Fibroblast of skin of scalp (primary cell): ENCODE measurements around the gene ODR4. TPM values are rescaled to one million over a fixed set of nuclear protein-coding genes. Genes with fewer than 3 reads are reported as not detected.
"Not testable (repeated sequence)": the region's sequence is repeated elsewhere in the genome, so short reads cannot be mapped to it uniquely, and the experiment has no call there.

Experiments
- DNase-seq: peaks from one replicate; pipeline ENCODE4 v3.0.0-alpha.2; 2013
- polyA plus RNA-seq, 2 experiments: library from polyadenylated mRNA; unstranded; fragments of 120-200 nt; gene quantifications; one replicate each; pipeline ENCODE4 v1.2.1, GENCODE V29; 2013; ENCODE audit not compliant: insufficient read length in 2 of 2

The ODR4 gene
- polyA plus RNA-seq (2013, experiment 1 of 2; ENCODE audit: insufficient read length) = 13.9 TPM
- 13.3 TPM for polyA plus RNA-seq (2013, experiment 2 of 2; ENCODE audit: insufficient read length)

- DNase-seq = peak; percentile 99
Observed at GRCh38 chr1:186375152-186375928, at the start of gene ODR4, which contains the start of gene TPR. Gene ODR4 (plus strand): TSS chr1:186375838. CDS start chr1:186379786, 3,948 bp downstream. Gene TPR (minus strand): TSS chr1:186375253. CDS start chr1:186375028, 225 bp downstream.

DNA sequence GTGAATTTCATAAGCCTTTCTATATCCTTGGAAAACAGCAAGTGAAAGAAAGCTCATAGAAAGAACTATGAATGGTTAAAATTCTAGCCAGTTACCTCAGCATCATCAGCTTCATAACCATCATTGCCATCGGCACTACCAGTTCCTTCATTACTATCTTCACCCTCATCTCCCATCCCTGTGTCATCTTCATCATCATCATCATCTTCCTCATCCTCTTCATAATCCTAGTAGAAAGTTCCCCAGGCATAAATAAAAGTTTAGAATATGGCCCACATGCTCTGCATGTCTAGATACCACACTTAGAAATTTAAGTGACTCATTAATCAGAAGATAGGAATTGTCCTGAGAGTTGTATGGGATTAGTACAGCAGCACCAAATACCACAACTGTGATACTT is 49.6 kb upstream of the ODR4 start:
- no peak for DNase-seq

DNA sequence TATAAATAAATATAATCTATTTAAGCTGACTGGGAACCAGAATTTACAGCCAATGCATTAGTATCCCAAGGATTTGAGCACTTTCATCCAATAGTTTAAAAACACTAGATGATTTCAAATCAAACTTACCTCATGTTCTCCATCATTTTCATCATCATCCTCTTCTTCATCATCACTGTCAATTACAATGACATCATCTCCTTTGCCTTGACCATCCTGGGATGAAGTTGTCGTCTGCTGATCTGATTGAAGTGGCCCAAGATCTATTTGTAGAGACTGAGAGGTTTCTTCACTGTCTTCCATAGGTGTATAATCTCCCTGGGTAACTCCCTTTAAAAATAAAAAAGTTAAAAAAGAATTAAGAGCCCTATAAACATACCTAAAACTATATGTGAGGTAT is 48.3 kb upstream of the ODR4 start:
- DNase-seq = no peak

- no peak for DNase-seq
Observed at GRCh38 chr1:186330758-186331157, 44.9 kb upstream of the ODR4 start.

GRCh38 chr1:186337554-186337953 is 38.1 kb upstream of the ODR4 start:
- no peak for DNase-seq

DNA sequence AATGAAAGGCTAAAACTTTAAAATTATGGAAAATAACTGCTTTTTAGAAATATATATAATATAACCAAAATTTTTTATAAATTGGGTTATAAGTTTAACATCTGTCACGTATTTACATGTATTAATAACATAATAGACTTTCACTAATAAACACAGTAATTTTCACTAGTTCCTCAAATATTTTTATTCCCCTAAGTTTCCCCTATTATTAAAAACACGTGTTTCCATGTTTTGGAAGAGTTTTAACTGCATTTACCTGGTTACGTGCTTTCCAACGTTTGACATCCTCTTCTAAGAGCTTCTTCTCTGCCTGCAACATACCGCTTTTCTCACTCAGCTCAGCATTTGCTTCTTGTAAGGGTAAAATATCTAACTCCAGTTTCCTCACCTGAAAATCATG is 34.9 kb upstream of the ODR4 start:
- DNase-seq = no peak

DNA sequence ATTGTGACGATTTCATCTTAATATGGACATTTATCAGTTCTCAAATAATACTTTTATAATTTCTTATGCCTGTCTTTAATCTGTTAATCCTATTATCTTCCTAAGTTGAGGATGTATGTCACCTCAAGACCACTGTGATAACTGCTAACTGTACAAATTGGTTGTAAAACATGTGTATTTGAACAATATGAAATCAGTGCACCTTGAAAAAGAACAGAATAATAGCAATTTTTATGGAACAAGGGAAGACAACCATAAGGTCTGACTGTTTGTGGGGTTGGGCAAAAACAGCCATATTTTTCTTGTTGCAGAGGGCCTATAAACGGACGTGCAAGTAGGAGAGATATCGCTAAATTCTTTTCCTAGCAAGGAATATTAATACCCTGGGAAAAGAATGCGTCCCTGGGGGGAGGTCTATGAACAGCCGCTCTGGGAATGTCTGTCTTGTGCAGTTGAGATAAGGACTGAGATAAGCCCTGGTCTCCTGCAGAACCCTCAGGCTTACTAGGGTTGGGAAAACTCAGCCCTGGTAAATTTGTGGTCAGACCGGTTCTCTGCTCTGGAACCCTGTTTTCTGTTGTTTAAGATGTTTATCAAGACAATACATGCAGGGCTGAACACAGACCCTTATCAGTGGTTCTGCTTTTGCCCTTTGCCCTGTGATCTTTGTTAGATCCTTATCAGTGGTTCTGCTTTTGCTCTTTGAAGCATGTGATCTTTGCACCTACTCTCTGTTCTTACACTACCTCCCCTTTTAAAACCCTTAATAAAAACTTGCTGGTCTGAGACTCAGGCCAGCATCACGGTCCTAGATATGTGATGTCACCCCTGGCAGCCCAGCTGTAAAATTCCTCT is 27.6 kb upstream of the ODR4 start:
- DNase-seq = peak; percentile 12

DNA sequence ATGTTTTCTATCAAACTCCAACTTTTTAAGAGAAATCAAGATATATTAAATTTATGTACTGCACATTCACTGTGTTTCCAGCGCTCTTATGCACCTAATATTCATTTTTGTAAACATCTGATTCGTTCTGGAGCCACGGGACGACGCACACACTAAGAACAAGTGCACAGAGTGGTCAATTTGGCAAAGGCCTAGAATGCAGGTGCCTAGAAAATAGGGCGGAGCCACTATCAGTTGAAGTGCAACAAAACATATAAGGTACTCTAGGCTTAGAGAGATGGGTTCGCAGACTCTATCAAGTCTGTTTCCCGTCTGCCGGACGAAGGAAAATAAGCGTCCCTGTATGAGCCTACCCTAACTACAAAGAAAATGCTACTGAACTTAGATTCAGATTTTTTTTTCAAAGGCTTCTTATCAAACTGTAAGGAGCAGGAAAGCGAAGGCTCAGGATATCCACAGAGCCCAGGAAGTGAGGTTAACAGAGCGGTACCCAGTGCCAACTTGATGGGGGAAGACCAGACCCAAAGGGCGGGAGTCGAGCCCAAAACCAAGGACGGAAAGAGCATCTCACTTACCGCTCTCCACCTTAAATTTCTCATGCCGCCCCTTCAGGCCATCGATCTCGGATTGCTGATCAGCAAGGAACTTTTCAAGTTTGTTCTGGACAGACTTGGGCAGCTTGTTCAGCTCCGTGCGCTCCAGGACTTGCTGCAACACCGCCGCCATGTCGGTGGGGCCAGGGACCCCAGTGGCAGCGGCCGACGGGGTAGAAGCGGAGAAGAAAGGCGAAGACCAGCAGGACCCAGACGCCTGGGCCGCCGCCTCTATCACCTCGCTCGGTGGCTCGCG is 1.1 kb upstream of the ODR4 start:
- DNase-seq = no peak

GRCh38 chr1:186375929-186376319 is 286 bp downstream of the ODR4 start:
- no peak for DNase-seq

GRCh38 chr1:186386725-186387383 is 11.2 kb downstream of the ODR4 start:
- DNase-seq = no peak

- no peak for DNase-seq
Observed at GRCh38 chr1:186390925-186391324, 15.3 kb downstream of the ODR4 start.

GRCh38 chr1:186391841-186392240 is 16.2 kb downstream of the ODR4 start:
- DNase-seq = no peak

DNA sequence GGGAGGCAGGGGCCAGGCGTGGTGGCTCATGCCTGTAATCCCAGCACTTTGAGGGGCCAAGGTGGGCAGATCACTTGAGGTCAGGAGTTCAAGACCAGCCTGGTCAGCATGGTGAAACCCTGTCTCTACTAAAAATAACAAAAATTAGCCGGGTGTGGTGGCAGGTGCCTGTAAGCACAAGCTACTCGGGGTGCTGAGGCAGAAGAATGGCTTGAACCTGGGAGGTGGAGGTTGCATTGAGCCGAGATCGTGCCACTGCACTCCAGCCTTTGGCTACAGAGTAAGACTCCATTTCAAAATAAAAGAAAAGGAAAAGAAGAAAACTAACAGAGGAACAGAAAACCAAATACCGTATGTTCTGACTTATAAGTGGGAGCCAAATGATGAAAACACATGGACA is 17.1 kb downstream of the ODR4 start:
- DNase-seq = not testable (repeated sequence)

GRCh38 chr1:186401446-186401845 is 25.8 kb downstream of the ODR4 start:
- DNase-seq = peak; percentile 63

DNA sequence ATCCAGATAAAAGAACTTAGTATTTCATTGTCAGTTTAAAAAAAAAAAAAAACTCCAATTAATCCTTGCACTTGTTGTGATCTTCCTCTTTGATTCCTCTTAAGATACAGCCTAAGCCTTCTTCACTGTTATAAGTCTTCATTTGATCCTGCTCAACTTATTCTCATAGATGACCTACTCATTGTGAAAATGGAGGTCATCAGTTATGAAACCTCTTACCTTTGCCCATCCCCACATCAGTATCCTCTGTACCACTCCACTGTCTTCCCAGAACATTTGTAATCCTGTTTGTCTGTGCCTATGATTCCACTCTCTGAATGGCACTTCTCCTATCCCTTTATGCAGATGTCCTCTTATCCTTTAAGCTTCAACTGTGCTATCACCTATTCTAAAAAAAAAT is 28.0 kb downstream of the ODR4 start:
- DNase-seq = no peak

DNA sequence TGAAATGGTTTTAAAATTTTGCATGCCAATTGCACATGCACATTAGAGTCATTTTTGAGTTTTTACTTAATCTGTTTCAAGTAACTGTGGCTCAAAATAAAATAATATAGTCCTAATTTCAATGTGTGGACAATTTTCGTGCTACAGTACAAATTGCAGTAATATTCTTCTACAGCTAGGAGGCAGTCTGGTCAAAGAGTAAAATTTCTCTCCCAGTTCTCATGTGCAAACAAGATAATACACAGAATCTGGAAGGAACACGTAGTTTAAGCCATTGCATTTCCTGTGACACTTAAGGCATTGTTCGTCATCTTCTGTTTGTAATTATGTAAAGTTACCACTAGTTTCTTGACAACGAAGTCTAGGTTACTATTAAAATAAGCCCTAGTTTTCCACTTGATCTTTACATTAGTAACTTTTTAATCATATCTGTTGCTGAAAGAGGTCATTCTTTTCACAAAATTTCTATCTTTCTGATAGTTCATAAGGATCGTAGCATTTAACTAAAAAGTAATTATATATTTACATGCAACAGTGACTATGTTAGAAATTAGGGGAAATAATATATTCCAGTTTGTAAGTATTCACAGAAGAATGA is 28.9 kb downstream of the ODR4 start:
- DNase-seq = peak; percentile 73

DNA sequence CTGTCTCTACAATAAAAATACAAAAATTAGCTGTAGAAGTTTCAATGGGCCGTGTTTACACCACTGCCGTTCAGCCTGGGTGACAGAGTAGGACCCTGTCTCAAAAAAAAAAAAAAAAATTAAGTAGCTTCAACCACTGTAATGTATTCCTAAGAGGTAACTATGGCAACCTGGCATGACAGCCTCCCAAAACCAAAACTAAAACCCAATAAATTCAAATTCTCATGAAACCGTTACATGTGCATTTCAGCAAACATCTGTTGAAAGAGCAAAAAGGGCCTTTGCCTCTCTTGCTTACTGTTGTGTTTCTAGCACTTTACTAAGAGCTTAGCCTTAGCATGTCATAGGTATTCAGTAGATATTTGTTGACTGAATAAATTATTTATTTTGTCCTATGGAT is 33.5 kb downstream of the ODR4 start:
- no peak for DNase-seq

- DNase-seq = no peak
Observed at GRCh38 chr1:186413319-186413718, 37.7 kb downstream of the ODR4 start.

GRCh38 chr1:186418503-186418902 is 42.9 kb downstream of the ODR4 start:
- DNase-seq = no peak

- DNase-seq = peak; percentile 30
Observed at GRCh38 chr1:186420311-186420710, 44.7 kb downstream of the ODR4 start.

GRCh38 chr1:186420923-186421322 is 45.3 kb downstream of the ODR4 start:
- DNase-seq = peak; percentile 18

- no peak for DNase-seq
Observed at GRCh38 chr1:186421446-186421845, 45.8 kb downstream of the ODR4 start.
